Activated CD4-positive, CD25-positive, alpha-beta regulatory T cell treated with anti-CD3 and anti-CD28 coated beads, Interleukin-2, amount 50 U/mL, for 16 hours (primary cell): ENCODE data around the gene CLECL1.
"Not testable (repeated sequence)": the region's sequence is repeated elsewhere in the genome, so short reads cannot be mapped to it uniquely, and the experiment has no call there.

Source experiments
- DNase-seq: peaks from one replicate; pipeline ENCODE4 v3.0.0-alpha.2; 2020; ENCODE audit warnings: low read depth, low spot score

The CLECL1 gene

DNA sequence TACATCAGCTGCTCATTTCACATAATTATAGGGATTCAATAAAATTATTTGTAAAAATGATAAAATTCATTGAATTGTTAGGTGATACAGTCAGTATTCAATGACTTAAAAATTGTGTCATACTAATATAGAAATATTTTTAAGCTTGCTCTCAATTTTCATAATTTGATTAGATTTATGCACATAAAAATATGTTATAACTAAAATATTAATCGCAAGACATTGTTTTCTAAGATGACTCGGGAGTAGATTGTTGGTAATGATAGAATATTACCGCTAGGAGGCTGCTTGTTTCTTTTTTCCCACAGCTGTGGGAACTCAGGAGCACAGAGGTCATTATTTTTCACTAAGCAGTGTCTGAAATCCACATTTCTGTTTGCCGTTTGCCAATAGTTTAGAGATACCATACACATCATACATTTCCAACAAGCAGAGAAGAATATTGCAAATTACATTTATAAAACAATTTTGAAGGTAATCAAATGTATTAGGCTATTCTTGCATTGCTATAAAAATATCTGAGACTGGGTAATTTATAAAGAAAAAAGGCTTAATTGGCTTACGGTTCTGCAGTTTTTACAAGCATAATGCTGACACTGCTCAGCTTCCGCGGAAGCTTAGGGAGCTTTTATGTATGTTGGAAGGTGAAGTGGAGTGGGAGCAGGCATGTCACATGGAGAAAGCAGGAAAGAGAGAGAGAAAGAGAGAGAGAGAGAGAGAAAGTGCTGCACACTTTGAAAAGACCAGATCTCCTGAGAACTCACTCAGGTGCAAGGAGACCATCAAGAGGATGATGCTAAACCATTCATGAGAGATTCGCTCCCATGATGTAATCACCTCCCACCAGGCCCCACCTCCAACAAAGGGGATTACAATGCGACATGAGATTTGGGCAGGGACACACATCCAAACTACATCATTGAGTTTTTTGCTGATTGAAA, 18.6 kb upstream of the CLECL1 start:
- no peak for DNase-seq

DNA sequence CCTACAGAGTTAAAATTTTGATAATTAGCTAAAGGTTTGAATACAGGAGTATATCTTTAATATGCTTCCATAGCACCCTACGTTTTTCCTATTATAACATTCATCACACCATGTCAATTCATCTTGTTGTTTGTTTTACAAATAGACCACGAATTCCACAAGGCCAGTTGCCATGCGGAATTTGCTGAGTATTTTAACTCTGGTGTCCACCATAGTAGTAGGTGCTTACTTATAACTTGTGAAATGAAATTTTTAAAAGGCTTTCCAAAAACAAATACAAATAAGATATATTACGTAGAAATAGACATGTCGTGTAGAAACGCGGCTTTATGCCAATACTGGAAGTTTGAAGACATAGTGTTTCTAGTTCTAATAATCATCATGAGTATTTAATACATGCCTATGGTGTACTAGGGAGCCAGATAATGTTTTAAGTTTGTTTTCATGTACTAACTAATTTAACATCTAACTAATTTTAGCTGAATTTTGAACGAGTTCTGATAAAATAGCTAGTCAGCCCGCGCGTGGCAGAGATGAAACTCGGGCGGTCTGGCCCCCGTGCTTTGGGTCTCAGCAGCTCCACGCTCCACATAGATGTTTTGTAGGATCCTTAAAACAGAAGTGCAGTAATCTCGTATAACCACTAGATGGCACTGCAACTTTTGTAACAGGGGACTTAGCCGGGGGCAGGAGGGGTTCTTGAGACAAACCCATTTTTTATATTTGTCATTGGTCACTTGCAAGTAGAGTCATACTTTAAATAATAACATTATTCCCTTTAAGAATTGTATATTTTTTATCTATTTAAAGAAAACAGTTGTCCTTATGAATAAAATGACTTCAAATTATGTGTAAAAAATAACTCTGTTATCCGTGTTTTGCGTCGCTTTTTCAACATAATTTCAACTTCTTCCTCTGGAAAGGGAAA, 17.6 kb upstream of the CLECL1 start:
- DNase-seq = no peak

- DNase-seq = no peak
Observed at GRCh38 chr12:9749640-9750039, 16.7 kb upstream of the CLECL1 start.

- DNase-seq = no peak
Observed at GRCh38 chr12:9745199-9745598, 12.3 kb upstream of the CLECL1 start.

DNA sequence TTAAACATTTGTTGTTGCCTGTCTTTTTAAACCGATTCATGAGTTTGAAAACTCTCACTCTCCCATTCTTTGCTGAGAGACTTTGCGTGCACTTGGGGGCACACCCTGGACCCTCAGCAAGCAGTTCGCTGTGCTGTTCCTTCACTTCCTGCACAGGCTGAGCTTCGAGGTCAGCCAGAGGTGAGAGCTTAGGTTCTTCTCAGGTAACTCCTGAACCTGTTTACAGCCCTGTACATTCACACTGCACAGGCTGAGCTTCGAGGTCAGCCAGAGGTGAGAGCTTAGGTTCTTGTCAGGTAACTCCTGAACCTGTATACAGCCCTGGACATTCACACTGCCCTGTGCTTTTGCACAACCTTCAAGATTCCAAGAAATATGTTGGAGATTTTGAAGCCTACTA, 9.8 kb upstream of the CLECL1 start:
- DNase-seq = no peak

DNA sequence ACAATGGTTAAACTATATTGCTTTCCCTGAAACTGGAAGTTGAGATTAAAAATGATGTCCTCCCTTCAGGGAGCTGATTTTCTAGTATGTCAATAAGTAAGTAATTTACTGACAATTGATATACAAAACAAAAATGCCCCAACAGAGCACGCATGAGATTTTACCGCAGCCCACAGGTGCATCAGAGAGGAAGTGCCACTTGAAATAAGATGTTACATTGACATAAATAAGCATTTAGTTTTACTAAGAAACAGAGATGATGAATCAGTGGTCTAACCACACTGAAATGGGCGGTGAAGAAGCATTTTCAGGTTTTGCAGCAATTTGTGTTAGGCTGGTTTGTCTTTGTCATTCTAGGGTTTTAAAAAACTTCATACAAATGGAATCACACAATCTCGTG, 8.8 kb upstream of the CLECL1 start:
- DNase-seq = peak; percentile 66

GRCh38 chr12:9740106-9740750, 7.3 kb upstream of the CLECL1 start:
- no peak for DNase-seq

DNA sequence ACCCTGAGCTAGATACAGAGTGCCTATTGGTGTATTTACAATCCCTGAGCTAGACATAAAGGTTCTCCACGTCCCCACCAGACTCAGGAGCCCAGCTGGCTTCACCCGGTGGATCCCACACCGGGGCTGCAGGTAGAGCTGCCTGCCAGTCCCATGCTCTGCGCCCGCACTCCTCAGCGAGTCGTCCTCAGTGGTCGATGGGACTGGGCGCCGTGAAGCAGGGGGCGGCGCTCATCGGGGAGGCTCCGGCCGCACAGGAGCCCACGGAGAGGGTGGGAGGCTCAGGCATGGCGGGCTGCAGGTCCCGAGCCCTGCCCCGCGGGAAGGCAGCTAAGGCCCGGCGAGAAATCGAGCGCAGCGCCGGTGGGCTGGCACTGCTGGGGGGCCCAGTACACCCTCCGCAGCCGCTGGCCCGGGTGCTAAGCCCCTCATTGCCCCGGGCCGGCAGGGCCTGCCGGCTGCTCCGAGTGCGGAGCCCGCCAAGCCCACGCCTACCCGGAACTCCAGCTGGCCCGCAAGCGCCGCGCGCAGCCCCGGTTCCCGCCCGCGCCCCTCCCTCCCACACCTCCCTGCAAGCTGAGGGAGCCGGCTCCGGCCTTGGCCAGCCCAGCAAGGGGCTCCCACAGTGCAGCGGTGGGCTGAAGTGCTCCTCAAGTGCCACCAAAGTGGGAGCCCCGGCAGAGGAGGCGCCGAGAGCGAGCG, 6.7 kb upstream of the CLECL1 start:
- DNase-seq = not testable (repeated sequence)

DNA sequence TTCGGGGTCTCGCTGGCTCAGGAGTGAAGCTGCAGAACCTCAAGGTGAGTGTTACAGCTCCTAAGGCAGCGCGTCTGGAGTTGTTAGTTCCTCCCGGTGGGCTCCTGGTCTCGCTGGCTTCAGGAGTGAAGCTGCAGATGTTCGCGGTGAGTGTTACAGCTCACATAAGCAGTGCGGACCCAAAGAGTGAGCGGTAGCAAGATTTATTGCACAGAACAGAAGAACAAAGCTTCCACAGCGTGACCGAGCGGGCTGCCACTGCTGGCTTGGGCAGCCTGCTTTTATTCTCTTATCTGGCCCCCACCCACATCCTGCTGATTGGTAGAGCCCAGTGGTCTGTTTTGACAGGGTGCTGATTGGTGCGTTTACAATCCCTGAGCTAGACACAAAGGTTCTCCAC, 6.0 kb upstream of the CLECL1 start:
- not testable (repeated sequence) for DNase-seq

DNA sequence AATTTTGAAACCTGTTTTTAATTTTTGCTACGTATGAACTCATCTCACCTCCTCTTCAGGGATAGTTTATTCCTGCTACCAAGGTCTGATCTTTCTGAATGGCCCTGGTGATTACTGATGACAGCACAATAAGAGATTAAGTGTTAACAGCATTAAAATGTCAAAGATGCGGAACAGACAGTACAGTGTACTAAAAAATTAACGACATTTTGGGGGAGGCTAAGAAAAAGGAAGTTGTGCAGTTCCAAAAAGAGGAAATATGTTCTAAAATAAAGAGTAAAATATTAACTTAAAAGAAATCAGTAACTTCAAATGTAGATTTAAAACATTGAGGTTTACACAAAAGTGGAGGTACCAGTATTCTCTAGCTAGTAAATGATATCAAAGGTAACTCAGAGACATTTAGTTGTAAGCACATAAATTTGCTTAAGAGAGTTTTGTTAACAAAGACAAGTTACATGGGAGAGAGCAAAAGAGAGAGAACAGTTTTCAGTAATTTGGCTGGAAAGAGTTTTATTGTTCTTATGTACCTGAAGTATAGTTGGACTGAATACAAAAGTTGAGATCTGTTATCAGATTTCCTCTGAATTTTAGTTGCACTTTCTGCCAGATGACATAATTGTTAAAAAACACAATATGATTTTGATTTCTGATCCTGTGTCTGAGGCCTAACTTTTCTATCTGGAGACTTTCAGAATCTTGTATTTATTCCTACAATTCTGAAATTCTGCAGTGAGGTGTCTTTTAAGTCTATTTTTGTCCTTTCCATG, 4.2 kb upstream of the CLECL1 start:
- DNase-seq = no peak

- DNase-seq = no peak
Observed at GRCh38 chr12:9735601-9736000, 2.7 kb upstream of the CLECL1 start.

- DNase-seq = no peak
Observed at GRCh38 chr12:9731797-9732196, 1.1 kb downstream of the CLECL1 start.

DNA sequence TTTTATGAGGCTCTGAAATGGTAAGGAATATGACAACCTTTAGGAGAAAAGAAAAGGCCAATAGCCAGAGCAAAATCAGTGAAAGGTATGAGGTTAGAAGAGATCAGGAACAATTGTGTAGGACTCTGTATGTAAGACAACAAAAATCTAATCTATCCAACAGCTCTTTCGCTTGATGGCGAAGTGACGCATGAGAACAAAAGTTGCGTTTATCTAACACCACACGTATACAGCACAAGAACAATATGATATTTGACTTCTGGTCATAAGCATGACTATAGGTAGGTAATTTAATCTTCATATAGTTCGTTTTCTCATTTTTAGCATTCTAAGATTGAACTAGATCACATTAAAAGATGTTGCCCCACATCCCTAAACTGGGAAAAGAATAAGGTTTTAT, 1.5 kb downstream of the CLECL1 start:
- no peak for DNase-seq

DNA sequence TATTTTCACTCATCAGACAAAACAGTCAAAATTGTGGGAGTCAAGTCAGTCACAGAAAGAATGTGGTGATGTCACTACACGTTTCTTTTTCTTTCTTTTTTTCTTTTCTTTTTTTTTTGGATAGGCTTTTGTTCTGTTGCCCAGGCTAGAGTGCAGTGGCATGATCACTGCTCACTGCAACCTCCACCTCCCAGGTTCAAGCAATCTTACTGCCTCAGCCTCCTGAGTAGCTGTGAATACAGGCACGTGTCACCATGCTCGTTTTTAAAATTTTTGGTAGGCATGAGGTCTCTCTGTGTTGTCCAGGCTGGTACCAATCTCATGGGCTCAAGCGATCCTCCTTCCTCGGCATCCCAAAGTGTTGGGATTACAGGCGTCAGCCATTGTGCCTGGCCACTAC, 2.3 kb downstream of the CLECL1 start:
- no peak for DNase-seq

DNA sequence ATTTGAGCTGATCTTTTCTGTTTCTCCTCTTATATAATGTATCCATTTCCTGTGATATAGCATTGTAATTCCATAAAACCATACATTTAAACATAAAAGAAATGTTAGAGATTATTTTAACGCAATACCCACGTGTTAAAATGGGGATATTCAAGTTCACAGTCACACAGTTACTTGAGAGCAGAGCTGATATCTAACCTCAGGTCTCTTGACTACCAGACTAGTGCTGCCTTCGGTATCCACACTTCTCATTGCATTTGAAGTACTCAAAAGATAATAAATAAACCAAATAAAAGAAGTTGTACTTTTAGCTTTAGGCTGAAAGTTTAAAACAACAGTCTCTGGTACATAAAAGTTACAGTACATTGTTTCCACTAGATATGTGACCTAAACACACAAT, 2.9 kb downstream of the CLECL1 start:
- DNase-seq = no peak

- no peak for DNase-seq
Observed at GRCh38 chr12:9729082-9729481, 3.8 kb downstream of the CLECL1 start.

GRCh38 chr12:9727813-9728212, 5.1 kb downstream of the CLECL1 start:
- no peak for DNase-seq

DNA sequence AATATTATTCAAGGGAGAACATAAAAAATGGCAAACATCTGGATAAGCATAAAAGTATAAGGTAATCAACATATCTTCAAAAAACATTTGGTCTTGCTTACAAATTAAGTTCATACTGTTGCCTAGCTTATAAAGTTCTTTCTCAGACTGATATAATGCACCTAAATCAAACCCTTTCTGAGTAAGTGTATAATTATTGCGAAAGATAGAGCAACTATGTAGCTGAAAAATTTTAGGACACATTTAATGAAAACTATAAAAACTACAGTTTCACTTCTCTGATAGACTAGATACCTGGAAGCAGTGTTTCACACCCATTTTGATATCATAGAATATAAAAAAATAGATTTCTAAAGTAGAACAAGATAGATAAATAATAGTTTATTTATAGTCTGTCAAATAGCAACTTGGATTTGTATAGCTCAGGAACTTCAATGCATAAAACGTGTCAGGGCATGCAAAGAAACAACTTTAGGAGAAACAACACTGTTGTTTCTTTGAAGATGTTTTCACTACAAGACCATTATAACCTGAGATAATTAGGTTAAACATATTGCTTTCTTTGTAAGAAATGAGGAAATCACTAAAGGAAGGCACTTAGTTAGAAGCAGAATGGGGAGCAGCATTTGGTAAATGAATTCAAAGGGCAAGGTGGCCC, 7.6 kb downstream of the CLECL1 start:
- no peak for DNase-seq

- DNase-seq = no peak
Observed at GRCh38 chr12:9724023-9724422, 8.9 kb downstream of the CLECL1 start.
